ENCODE measurements around the gene CSF3. TPM values are rescaled to one million over a fixed set of nuclear protein-coding genes. Genes with fewer than 3 reads are reported as not detected.
"Not testable (repeated sequence)": the region's sequence is repeated elsewhere in the genome, so short reads cannot be mapped to it uniquely, and the experiment has no call there.

CSF3 gene
- total RNA-seq, 2 donors from 2014 or later, result 0.37 TPM; not detected in 1

DNA sequence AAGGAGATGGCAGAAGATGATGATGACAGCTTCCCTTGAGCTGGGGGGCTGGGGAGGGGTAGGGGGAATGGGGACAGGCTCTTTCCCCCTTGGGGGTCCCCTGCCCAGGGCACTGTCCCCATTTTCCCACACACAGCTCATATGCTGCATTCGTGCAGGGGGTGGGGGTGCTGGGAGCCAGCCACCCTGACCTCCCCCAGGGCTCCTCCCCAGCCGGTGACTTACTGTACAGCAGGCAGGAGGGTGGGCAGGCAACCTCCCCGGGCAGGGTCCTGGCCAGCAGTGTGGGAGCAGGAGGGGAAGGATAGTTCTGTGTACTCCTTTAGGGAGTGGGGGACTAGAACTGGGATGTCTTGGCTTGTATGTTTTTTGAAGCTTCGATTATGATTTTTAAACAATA lies 17.7 kb upstream of the CSF3 start:
- Histone ChIP-seq H3K27ac (no peak overlapping the region), H3K9ac (ENCODE audit: low read depth in 2 of 2, low read length in 2 of 2) (no peak overlapping the region), H3K4me3 (no peak overlapping the region), H3K4me1 (no peaks in the 10 kb centered on the region), H3K27me3 (no peaks in the 10 kb centered on the region), H3K36me3 (peaks cover 9% of the 10 kb centered on the region), H3K9me3 (no peaks in the 10 kb centered on the region)
- no peak for DNase-seq
- TF ChIP-seq, protein P1, sequence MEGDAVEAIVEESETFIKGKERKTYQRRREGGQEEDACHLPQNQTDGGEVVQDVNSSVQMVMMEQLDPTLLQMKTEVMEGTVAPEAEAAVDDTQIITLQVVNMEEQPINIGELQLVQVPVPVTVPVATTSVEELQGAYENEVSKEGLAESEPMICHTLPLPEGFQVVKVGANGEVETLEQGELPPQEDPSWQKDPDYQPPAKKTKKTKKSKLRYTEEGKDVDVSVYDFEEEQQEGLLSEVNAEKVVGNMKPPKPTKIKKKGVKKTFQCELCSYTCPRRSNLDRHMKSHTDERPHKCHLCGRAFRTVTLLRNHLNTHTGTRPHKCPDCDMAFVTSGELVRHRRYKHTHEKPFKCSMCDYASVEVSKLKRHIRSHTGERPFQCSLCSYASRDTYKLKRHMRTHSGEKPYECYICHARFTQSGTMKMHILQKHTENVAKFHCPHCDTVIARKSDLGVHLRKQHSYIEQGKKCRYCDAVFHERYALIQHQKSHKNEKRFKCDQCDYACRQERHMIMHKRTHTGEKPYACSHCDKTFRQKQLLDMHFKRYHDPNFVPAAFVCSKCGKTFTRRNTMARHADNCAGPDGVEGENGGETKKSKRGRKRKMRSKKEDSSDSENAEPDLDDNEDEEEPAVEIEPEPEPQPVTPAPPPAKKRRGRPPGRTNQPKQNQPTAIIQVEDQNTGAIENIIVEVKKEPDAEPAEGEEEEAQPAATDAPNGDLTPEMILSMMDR (IDR thresholded peaks at IDR 0.05), result no peak
- intact Hi-C loops (cut with DNase I), result no loop called here

DNA sequence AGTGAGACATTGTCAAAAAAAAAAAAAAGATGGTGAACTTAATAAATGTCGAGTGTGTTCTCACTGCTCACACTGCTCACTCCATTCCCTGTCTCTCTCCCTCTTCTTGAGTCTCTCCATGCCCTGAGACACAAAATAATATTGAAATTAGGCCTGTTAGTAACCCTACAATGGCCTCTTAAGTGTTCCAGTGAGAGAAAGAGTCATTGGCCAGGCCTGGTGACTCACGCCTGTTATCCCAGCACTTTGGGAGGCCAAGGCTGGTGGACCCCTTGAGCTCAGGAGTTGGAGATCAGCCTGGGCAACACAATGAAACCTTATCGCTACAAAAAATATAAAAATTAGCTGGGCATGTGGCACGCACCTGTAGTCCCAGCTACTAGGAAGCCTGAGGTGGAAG lies 16.2 kb upstream of the CSF3 start:
- TF ChIP-seq, protein P1 (IDR thresholded peaks at IDR 0.05), result no peak
- H3K27ac ChIP-seq, result no peak overlapping the region
- no peak overlapping the region for H3K9ac ChIP-seq (ENCODE audit: low read depth in 2 of 2, low read length in 2 of 2)
- no peaks in the 10 kb centered on the region for H3K9me3 ChIP-seq
- H3K4me1 ChIP-seq, result no peaks in the 10 kb centered on the region
- DNase-seq, result no peak
- intact Hi-C loops (cut with DNase I), result no loop called here
- no peaks in the 10 kb centered on the region for H3K27me3 ChIP-seq
- H3K36me3 ChIP-seq, result peaks cover 3% of the 10 kb centered on the region
- H3K4me3 ChIP-seq, result no peak overlapping the region

DNA sequence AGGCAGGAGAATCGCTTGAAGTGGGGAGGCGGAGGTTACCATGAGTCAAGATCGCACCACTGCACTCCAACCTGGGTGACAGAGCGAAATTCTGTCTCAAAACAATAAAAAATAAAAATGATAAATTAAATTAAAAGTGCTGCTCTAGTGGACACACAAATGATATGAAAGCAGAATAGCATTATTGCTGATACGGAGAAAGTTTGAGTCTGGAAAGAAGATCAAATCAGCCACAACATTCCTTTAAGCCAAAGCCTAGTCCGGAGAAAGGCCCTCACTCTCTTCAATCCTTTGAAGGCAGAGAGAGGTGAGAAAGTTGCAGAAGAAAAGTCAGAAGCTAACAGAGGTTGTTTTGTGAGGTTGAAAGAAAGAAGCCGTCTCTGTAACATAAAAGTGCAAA lies 15.1 kb upstream of the CSF3 start:
- Histone ChIP-seq H3K9ac (ENCODE audit: low read depth in 2 of 2, low read length in 2 of 2) (no peak overlapping the region), H3K9me3 (no peaks in the 10 kb centered on the region), H3K4me3 (no peak overlapping the region), H3K27ac (no peak overlapping the region), H3K4me1 (no peaks in the 10 kb centered on the region), H3K36me3 (peaks cover 3% of the 10 kb centered on the region), H3K27me3 (no peaks in the 10 kb centered on the region)
- TF ChIP-seq, protein P1 (IDR thresholded peaks at IDR 0.05), result no peak
- DNase-seq, result no peak
- intact Hi-C loops (cut with DNase I), result no loop called here

DNA sequence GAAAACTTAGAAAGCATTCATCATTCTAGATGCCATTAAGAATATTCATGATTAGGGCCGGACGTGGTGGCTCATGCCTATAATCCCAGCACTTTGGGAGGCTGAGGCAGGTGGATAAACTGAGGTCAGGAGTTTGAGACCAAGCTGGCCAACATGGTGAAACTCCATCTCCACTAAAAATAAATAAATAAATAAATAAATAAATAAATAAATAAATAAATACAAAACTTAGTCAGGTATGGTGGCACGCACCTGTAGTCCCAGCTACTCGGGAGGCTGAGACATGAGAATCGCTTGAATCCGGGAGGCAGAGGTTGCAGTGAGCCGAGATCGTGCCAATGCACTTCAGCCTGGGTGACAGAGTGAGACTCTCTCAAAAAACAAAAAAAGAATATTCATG lies 13.9 kb upstream of the CSF3 start:
- H3K4me1 ChIP-seq; H3K4me3 ChIP-seq; H3K36me3 ChIP-seq; H3K9me3 ChIP-seq; H3K27ac ChIP-seq; H3K27me3 ChIP-seq; intact Hi-C loops (cut with DNase I); DNase-seq; H3K9ac ChIP-seq (ENCODE audit: low read depth in 2 of 2, low read length in 2 of 2): not testable (repeated sequence)

DNA sequence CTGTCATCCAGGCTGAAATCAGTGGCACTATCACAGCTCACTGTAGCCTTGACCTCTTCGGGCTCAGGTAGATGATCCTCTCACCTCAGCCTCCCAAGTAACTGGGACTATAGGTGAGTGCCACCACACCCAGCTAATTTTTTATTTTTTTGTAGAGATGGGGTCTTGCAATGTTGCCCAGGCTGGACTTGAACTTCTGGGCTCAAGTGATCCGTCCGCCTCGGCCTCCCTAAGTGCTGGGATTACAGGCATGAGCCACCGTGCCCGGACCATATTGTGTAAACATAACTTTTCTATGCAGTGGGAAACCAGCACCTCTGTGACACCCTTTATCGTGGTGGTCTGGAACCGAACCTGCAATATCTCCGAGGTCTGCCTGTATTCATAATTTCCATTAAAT lies 11.2 kb upstream of the CSF3 start:
- no peaks in the 10 kb centered on the region for H3K9me3 ChIP-seq
- no peak for DNase-seq
- no peaks in the 10 kb centered on the region for H3K27me3 ChIP-seq
- H3K27ac ChIP-seq, result no peak overlapping the region
- no peak overlapping the region for H3K9ac ChIP-seq (ENCODE audit: low read depth in 2 of 2, low read length in 2 of 2)
- no peaks in the 10 kb centered on the region for H3K4me1 ChIP-seq
- H3K4me3 ChIP-seq, result no peak overlapping the region
- TF ChIP-seq, protein P1 (IDR thresholded peaks at IDR 0.05), result no peak
- H3K36me3 ChIP-seq, result no peaks in the 10 kb centered on the region
- intact Hi-C loops (cut with DNase I), result no loop called here

DNA sequence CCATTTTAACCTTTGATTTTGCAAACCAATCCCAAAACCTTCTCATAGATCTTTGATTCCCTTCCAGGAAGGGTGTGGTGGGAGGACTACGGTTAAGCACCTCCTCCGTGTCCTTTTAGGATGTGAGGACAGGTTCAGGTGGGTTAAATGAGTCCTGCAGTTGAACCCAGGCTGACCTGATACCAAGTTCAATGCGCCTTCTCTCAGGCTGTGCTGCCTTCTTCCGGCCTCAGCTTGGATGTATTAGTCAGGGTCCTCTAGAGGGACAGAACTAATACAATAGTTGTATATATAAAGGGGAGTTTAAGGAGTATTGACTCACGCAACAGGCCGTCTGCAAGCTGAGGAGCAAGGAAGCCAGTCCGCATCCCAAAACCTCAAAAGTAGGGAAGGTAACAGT lies 10.5 kb upstream of the CSF3 start:
- no peaks in the 10 kb centered on the region for H3K4me1 ChIP-seq
- TF ChIP-seq, protein P1 (IDR thresholded peaks at IDR 0.05), result no peak
- DNase-seq, result no peak
- no peak overlapping the region for H3K27ac ChIP-seq
- no peak overlapping the region for H3K4me3 ChIP-seq
- intact Hi-C loops (cut with DNase I), result no loop called here
- no peaks in the 10 kb centered on the region for H3K27me3 ChIP-seq
- no peaks in the 10 kb centered on the region for H3K36me3 ChIP-seq
- no peaks in the 10 kb centered on the region for H3K9me3 ChIP-seq
- no peak overlapping the region for H3K9ac ChIP-seq (ENCODE audit: low read depth in 2 of 2, low read length in 2 of 2)
